ENCODE measurements around the gene SARS2.

SARS2 gene

GRCh38 chr19:38915329-38916321, 14.9 kb downstream of the SARS2 start:
- TF ChIP-seq CTCF (IDR thresholded peaks at IDR 0.05; ENCODE audit: insufficient read depth, low read depth, low read length, missing control alignments) = no peak
- no peak for DNase-seq (ENCODE audit: low read depth)

GRCh38 chr19:38913958-38914357, 16.6 kb downstream of the SARS2 start:
- no peak for TF ChIP-seq CTCF (IDR thresholded peaks at IDR 0.05; ENCODE audit: insufficient read depth, low read depth, low read length, missing control alignments)
- H3K4me3 ChIP-seq (ENCODE audit: low read length) = no peak overlapping the region
- no peak for DNase-seq (ENCODE audit: low read depth)

More at GRCh38 chr19:38915329-38916321, 14.9 kb downstream of the SARS2 start:
- H3K4me3 ChIP-seq (ENCODE audit: low read length) = no peak overlapping the region

GRCh38 chr19:38912600-38913514, 17.7 kb downstream of the SARS2 start:
- no peak for DNase-seq (ENCODE audit: low read depth)
- no peak for TF ChIP-seq CTCF (IDR thresholded peaks at IDR 0.05; ENCODE audit: insufficient read depth, low read depth, low read length, missing control alignments)
- no peak overlapping the region for H3K4me3 ChIP-seq (ENCODE audit: low read length)

GRCh38 chr19:38911388-38912001, 19.1 kb downstream of the SARS2 start:
- H3K4me3 ChIP-seq (ENCODE audit: low read length) = no peak overlapping the region
- DNase-seq (ENCODE audit: low read depth) = no peak
- TF ChIP-seq CTCF (IDR thresholded peaks at IDR 0.05; ENCODE audit: insufficient read depth, low read depth, low read length, missing control alignments) = no peak

GRCh38 chr19:38910488-38910887, 20.1 kb downstream of the SARS2 start:
- H3K4me3 ChIP-seq (ENCODE audit: low read length) = no peak overlapping the region
- no peak for DNase-seq (ENCODE audit: low read depth)
- TF ChIP-seq CTCF (IDR thresholded peaks at IDR 0.05; ENCODE audit: insufficient read depth, low read depth, low read length, missing control alignments) = no peak

GRCh38 chr19:38908911-38909310, 21.7 kb downstream of the SARS2 start:
- TF ChIP-seq CTCF (IDR thresholded peaks at IDR 0.05; ENCODE audit: insufficient read depth, low read depth, low read length, missing control alignments) = no peak
- H3K4me3 ChIP-seq (ENCODE audit: low read length) = no peak overlapping the region
- no peak for DNase-seq (ENCODE audit: low read depth)
